H1 (cell line): ENCODE results near the gene RAB25. TPM values are rescaled to one million over a fixed set of nuclear protein-coding genes. Genes with fewer than 3 reads are reported as not detected.

ENCODE experiments used
- CTCF ChIA-PET: fragments of 300-600 bp; sonication (Branson Sonifier 250); formaldehyde crosslinking; loops from one replicate; lab custom pipeline; 2021; ENCODE audit not compliant: partially characterized antibody; lab: Charles Lee
- POLR2A ChIA-PET: fragments of 300-600 bp; sonication (Branson Sonifier 250); formaldehyde crosslinking; loops from one replicate; lab custom pipeline; 2021; ENCODE audit warnings: inconsistent platforms; ENCODE audit not compliant: partially characterized antibody; lab: Charles Lee
- DNase-seq, 2 experiments: peaks; one replicate each; pipeline versions ENCODE4 v3.0.0 to v3.0.0-alpha.2; 2010 to 2022; ENCODE audit warnings: low spot score in 2 of 2, low read depth in 1 of 2, mixed read lengths in 1 of 2
- FAIRE-seq: peaks from 2 replicates; lab custom pipeline; 2011; peaks lifted over from hg19 to GRCh38; lab: Jason Lieb, UNC
- H2AFZ ChIP-seq: 2 replicates; pipeline ENCODE4 v1.8.1; 2012; ENCODE audit warnings: low read length, inconsistent platforms
- H2AK5ac ChIP-seq: 2 replicates; pipeline ENCODE4 v1.6.1; 2013; ENCODE audit warnings: low read depth, low read length
- H2BK120ac ChIP-seq: replicated peaks from 2 replicates; pipeline ENCODE3; 2013; ENCODE audit warnings: low read depth, low read length, inconsistent platforms
- H2BK12ac ChIP-seq: 2 replicates; pipeline ENCODE4 v1.6.1; 2013; ENCODE audit warnings: low read depth, low read length
- H2BK15ac ChIP-seq: 2 replicates; pipeline ENCODE4 v1.6.1; 2013; ENCODE audit warnings: low read length
- H2BK20ac ChIP-seq: 2 replicates; pipeline ENCODE4 v1.6.1; 2013; ENCODE audit warnings: low read length
- H2BK5ac ChIP-seq: 2 replicates; pipeline ENCODE4 v1.6.1; 2013; ENCODE audit warnings: low read depth, low read length
- H3K14ac ChIP-seq: 2 replicates; pipeline ENCODE4 v1.6.1; 2013; ENCODE audit warnings: inconsistent platforms; ENCODE audit not compliant: insufficient read length
- H3K18ac ChIP-seq: 2 replicates; pipeline ENCODE4 v1.6.1; 2013; ENCODE audit warnings: low read length; ENCODE audit errors: extremely low read depth
- H3K23ac ChIP-seq: 2 replicates; pipeline ENCODE4 v1.6.1; 2013; ENCODE audit warnings: inconsistent platforms; ENCODE audit not compliant: insufficient read length
- H3K23me2 ChIP-seq: 2 replicates; pipeline ENCODE4 v1.6.1; 2013; ENCODE audit warnings: low read depth, low read length
- H3K27ac ChIP-seq: 2 replicates; pipeline ENCODE4 v1.6.1; 2011; ENCODE audit warnings: low read depth, low read length, inconsistent platforms
- H3K27me3 ChIP-seq, 4 experiments: replicated peaks in 1 of 4; 1 replicate in 1 of 4; 2 replicates in 3 of 4; pipeline versions ENCODE4 v1.6.1 to v1.8.1; 2011 to 2013; ENCODE audit warnings: low read length in 3 of 4, mild to moderate bottlenecking in 3 of 4, inconsistent platforms in 2 of 4, mixed read lengths in 2 of 4, moderate library complexity in 1 of 4; ENCODE audit not compliant: control insufficient read depth in 3 of 4, insufficient read depth in 3 of 4; ENCODE audit errors: extremely low read depth in 1 of 4
- H3K36me3 ChIP-seq, 4 experiments: 2 replicates each; pipeline versions ENCODE4 v1.6.1 to v1.8.1; 2011 to 2013; ENCODE audit warnings: mild to moderate bottlenecking in 4 of 4, low read length in 3 of 4, moderate library complexity in 2 of 4, control low read depth in 1 of 4, inconsistent platforms in 1 of 4; ENCODE audit not compliant: insufficient read depth in 4 of 4, control insufficient read depth in 2 of 4
- H3K4ac ChIP-seq: replicated peaks from 2 replicates; pipeline ENCODE3; 2013; ENCODE audit warnings: low read length, low read depth, mixed read lengths, inconsistent platforms; ENCODE audit not compliant: insufficient read length
- H3K4me1 ChIP-seq, 4 experiments: replicated peaks in 1 of 4; 1 replicate in 1 of 4; 2 replicates in 3 of 4; pipeline versions ENCODE4 v1.6.1 to v1.8.1; 2011 to 2013; ENCODE audit warnings: low read length in 3 of 4, inconsistent platforms in 2 of 4, mixed read lengths in 1 of 4; ENCODE audit not compliant: insufficient read depth in 4 of 4, control insufficient read depth in 3 of 4
- H3K4me2 ChIP-seq, 2 experiments: 2 replicates each; pipeline versions ENCODE4 v1.6.1 to v1.8.1; 2011 to 2013; ENCODE audit warnings: low read depth in 2 of 2, low read length in 2 of 2, control low read depth in 1 of 2, inconsistent platforms in 1 of 2, mild to moderate bottlenecking in 1 of 2; ENCODE audit not compliant: insufficient read depth in 1 of 2
- H3K4me3 ChIP-seq, 4 experiments: fragments of 200-600, 300-600 bp in 1 of 4; sonication (generic), shearing (Covaris generic), sonication (Bioruptor Twin) in 1 of 4; 2 replicates each; pipeline versions ENCODE4 v1.5.1 to v1.8.1; 2011 to 2016; ENCODE audit warnings: low read length in 4 of 4, low read depth in 3 of 4, control low read depth in 2 of 4, inconsistent platforms in 2 of 4, mild to moderate bottlenecking in 2 of 4, mixed read lengths in 1 of 4, moderate library complexity in 1 of 4; ENCODE audit not compliant: insufficient read depth in 2 of 4; ENCODE audit errors: extremely low read depth in 1 of 4
- H3K56ac ChIP-seq: replicated peaks from 2 replicates; pipeline ENCODE3; 2013; ENCODE audit warnings: low read depth, mild to moderate bottlenecking, mixed read lengths, low read length, inconsistent platforms; ENCODE audit not compliant: insufficient read length
- H3K79me1 ChIP-seq: 2 replicates; pipeline ENCODE4 v1.6.1; 2013; ENCODE audit warnings: low read depth, low read length, control low read depth
- H3K79me2 ChIP-seq, 2 experiments: 2 replicates each; pipeline versions ENCODE4 v1.6.1 to v1.8.1; 2012 to 2013; ENCODE audit warnings: low read length in 2 of 2, mild to moderate bottlenecking in 2 of 2, inconsistent platforms in 1 of 2; ENCODE audit not compliant: insufficient read depth in 2 of 2, control insufficient read depth in 1 of 2
- H3K9ac ChIP-seq, 4 experiments: replicated peaks in 1 of 4; 1 replicate in 1 of 4; 2 replicates in 3 of 4; pipeline versions ENCODE4 v1.6.1 to v1.8.1; 2011 to 2013; ENCODE audit warnings: low read depth in 3 of 4, low read length in 3 of 4, control low read depth in 2 of 4, mild to moderate bottlenecking in 2 of 4, moderate library complexity in 2 of 4, inconsistent platforms in 1 of 4; ENCODE audit errors: extremely low read depth in 1 of 4
- H3K9me3 ChIP-seq, 2 experiments: 2 replicates each; pipeline versions ENCODE4 v1.6.1 to v1.8.1; 2012 to 2013; ENCODE audit warnings: mild to moderate bottlenecking in 2 of 2, moderate library complexity in 2 of 2, control low read depth in 1 of 2, inconsistent platforms in 1 of 2, low read depth in 1 of 2, low read length in 1 of 2, mixed read lengths in 1 of 2; ENCODE audit not compliant: insufficient read depth in 2 of 2
- H4K20me1 ChIP-seq, 2 experiments: replicated peaks in 1 of 2; 2 replicates each; pipeline versions ENCODE3 to v1.8.1; 2011 to 2013; ENCODE audit warnings: inconsistent platforms in 2 of 2, low read length in 2 of 2, mild to moderate bottlenecking in 1 of 2; ENCODE audit not compliant: insufficient read depth in 2 of 2, control insufficient read depth in 1 of 2
- H4K5ac ChIP-seq: 2 replicates; pipeline ENCODE4 v1.6.1; 2013; ENCODE audit warnings: low read length, low read depth, mixed read lengths, inconsistent platforms; ENCODE audit not compliant: insufficient read length
- H4K8ac ChIP-seq: 2 replicates; pipeline ENCODE4 v1.8.0; 2013; ENCODE audit warnings: mild to moderate bottlenecking, moderate library complexity, low read length, inconsistent platforms; ENCODE audit not compliant: insufficient read depth; ENCODE audit errors: extremely low read depth
- H4K91ac ChIP-seq: replicated peaks from 2 replicates; pipeline ENCODE3; 2013; ENCODE audit warnings: low read length, mixed read lengths, inconsistent platforms; ENCODE audit not compliant: insufficient read length
- E2F6 ChIP-seq: IDR thresholded peaks from 2 replicates; pipeline ENCODE4 v1.6.1; 2012; ENCODE audit warnings: inconsistent platforms
- JUN ChIP-seq: IDR thresholded peaks from 2 replicates; pipeline ENCODE4 v1.6.1; 2011; ENCODE audit warnings: low read depth, mild to moderate bottlenecking, improper control_type of control experiment, low read length
- SIN3A ChIP-seq, 2 experiments: IDR thresholded peaks in 1 of 2; conservative IDR thresholded peaks in 1 of 2; 2 replicates each; pipeline ENCODE4 v1.6.1; 2011 to 2012; ENCODE audit warnings: low read length in 2 of 2, improper control_type of control experiment in 1 of 2, low read depth in 1 of 2, mild to moderate bottlenecking in 1 of 2
- SP4 ChIP-seq: IDR thresholded peaks from 2 replicates; pipeline ENCODE4 v1.6.1; 2012; ENCODE audit warnings: low read length, inconsistent platforms
- WGBS, 2 experiments: shearing (Covaris generic) in 1 of 2; methylation state at CpG; one replicate each; pipeline versions ENCODE4 v1.1.6 to v1.1.7; 2013 to 2015; ENCODE audit warnings: low lambda C conversion rate in 2 of 2, mixed read lengths in 2 of 2, inconsistent platforms in 1 of 2, low coverage in 1 of 2, missing lambda C conversion rate in 1 of 2; ENCODE audit not compliant: insufficient replicate concordance in 2 of 2, insufficient coverage in 1 of 2, insufficient read length in 1 of 2; ENCODE audit errors: extremely low coverage in 1 of 2, missing lambda C conversion rate in 1 of 2; 5-methylcytosine and 5-hydroxymethylcytosine counted together
- polyA plus RNA-seq, 7 experiments: library from polyadenylated mRNA; depleted of rRNA in 3 of 7; stranded (reverse) in 5 of 7; unstranded in 2 of 7; fragments of >200 nt in 5 of 7; fragments of 200-250 nt in 2 of 7; gene quantifications; 1 replicate in 5 of 7; 2 replicates in 1 of 7; 4 replicates in 1 of 7; pipeline versions ENCODE4 v1.2.1 to v1.2.3, GENCODE V29; 2011 to 2013; ENCODE audit warnings: missing spikeins in 2 of 7, mixed read lengths in 2 of 7
- total RNA-seq: library from RNA; stranded (reverse); fragmentation: NEBNext Ultra II Directional; extraction: Animal tissue kit (Norgen Biotek cat#: 25700); gene quantifications from 2 replicates; pipeline ENCODE4 v1.2.1, GENCODE V29; 2021

RAB25 gene
- total and polyA plus RNA-seq, 2 of the 8 experiments (the other 6 are each of a cell fraction or from before 2014, with no cell fraction given): 34.8 to 98.2 TPM

GRCh38 chr1:156108664-156109241, 47.8 kb downstream of the RAB25 start:
- H3K79me1 ChIP-seq: peaks cover 4% of the 10 kb centered on the region; the same call in 1 of the 2 replicates
- H3K56ac ChIP-seq: no peak overlapping the region
- no peak overlapping the region for H4K5ac ChIP-seq
- H3K27me3 ChIP-seq: no peaks in the 10 kb centered on the region
- peak overlapping the region; percentile 35; the same call in 1 of the 2 replicates for H2BK5ac ChIP-seq
- H3K36me3 ChIP-seq: no peaks in the 10 kb centered on the region
- H2AFZ ChIP-seq: no peak overlapping the region
- H3K9ac ChIP-seq: no peak overlapping the region
- peaks cover 10 to 33% (median 29%) of the 10 kb centered on the region in 4 experiments for H3K4me1 ChIP-seq
- H4K91ac ChIP-seq: no peak overlapping the region
- H2BK15ac ChIP-seq: no peak overlapping the region
- no peak overlapping the region for H4K8ac ChIP-seq
- POLR2A ChIA-PET: interaction anchor here (0.8 to 29.6 kb wide), 3 partner anchors 16 to 132 kb away, joined by 3 to 763 read pairs (median 3); partner anchors contain the start of gene LMNA
- H3K79me2 ChIP-seq: no peaks in the 10 kb centered on the region
- H3K23me2 ChIP-seq: peaks cover 7% of the 10 kb centered on the region; the same call in 1 of the 2 replicates
- H4K20me1 ChIP-seq: peaks cover 0 to 4% of the 10 kb centered on the region in 2 experiments
- no peak overlapping the region for H3K27ac ChIP-seq
- no peak overlapping the region for H3K23ac ChIP-seq
- 98% methylated on average over 6 of the region's 6 CpGs; no CpG with 5 or more reads in 1 of the 2 experiments for WGBS, 2 experiments
- H3K9me3 ChIP-seq: no peaks in the 10 kb centered on the region
- no peak overlapping the region for H3K4me3 ChIP-seq
- H3K18ac ChIP-seq: no peak overlapping the region
- 0 out of 2 replicates have a peak overlapping the region, but pooled peaks have one; percentile 80 for H2BK20ac ChIP-seq
- 0 out of 2 replicates have a peak overlapping the region, but pooled peaks have one; percentile 75 for H2BK12ac ChIP-seq
- H3K4me2 ChIP-seq: no peak overlapping the region
- H3K4ac ChIP-seq: no peak overlapping the region
- TF ChIP-seq SP4: no peak
- TF ChIP-seq E2F6: no peak
- no peak for TF ChIP-seq SIN3A (conservative IDR thresholded peaks at IDR 0.05 in 1 of 2, IDR thresholded peaks at IDR 0.05 in 1 of 2; ENCODE audit: low read depth in 1 of 2, low read length in 2 of 2)
- no peak for TF ChIP-seq JUN
- TF ChIP-seq, all 59 proteins: peak for 0
- no peak overlapping the region for H2AK5ac ChIP-seq
- H2BK120ac ChIP-seq: no peak overlapping the region
- CTCF ChIA-PET: interaction anchor here (2.2 to 29.5 kb wide), 2 partner anchors 12 to 23 kb away, joined by 7 to 1994 read pairs; partner anchors contain the start of gene LMNA
- FAIRE-seq (no peak), DNase-seq (no peak)
- H3K14ac ChIP-seq: no peak overlapping the region
